Measurements from ENCODE around the gene PLA2R1.

PLA2R1 gene

DNA sequence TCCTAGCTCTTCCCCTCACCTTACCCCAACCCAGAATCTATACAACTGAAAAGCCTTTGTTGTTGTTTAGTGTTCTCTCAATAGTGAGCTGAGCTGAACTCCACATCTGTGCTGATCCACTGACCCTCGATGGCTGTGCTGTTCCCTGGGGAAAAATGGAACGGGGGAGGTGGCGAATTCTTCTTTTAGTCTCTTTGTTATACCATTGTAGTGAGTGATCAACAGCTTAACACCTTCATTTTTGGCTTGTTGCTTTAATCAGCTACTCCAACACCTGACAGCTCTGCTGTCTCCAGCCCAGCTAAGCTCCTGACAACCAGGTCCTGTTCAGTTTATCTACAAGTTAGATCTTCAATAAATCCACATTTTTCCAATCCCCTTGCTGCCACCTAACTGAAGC, 25.7 kb downstream of the PLA2R1 start:
- H3K27me3 ChIP-seq (replicated peaks): no peaks in the 10 kb centered on the region
- in situ Hi-C loops (cut with HindIII; ENCODE audit: low pct_ligation_motif_present, low sequenced_read_pairs): no loop called here
- no peak for DNase-seq
- no peak overlapping the region for H3K27ac ChIP-seq
- TF ChIP-seq, protein P1, sequence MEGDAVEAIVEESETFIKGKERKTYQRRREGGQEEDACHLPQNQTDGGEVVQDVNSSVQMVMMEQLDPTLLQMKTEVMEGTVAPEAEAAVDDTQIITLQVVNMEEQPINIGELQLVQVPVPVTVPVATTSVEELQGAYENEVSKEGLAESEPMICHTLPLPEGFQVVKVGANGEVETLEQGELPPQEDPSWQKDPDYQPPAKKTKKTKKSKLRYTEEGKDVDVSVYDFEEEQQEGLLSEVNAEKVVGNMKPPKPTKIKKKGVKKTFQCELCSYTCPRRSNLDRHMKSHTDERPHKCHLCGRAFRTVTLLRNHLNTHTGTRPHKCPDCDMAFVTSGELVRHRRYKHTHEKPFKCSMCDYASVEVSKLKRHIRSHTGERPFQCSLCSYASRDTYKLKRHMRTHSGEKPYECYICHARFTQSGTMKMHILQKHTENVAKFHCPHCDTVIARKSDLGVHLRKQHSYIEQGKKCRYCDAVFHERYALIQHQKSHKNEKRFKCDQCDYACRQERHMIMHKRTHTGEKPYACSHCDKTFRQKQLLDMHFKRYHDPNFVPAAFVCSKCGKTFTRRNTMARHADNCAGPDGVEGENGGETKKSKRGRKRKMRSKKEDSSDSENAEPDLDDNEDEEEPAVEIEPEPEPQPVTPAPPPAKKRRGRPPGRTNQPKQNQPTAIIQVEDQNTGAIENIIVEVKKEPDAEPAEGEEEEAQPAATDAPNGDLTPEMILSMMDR (IDR thresholded peaks at IDR 0.05; ENCODE audit: low read depth, low read length, missing control alignments): no peak
- H3K36me3 ChIP-seq (replicated peaks): peaks cover 2% of the 10 kb centered on the region
- H3K4me3 ChIP-seq (ENCODE audit: low read depth, low read length): no peak overlapping the region

DNA sequence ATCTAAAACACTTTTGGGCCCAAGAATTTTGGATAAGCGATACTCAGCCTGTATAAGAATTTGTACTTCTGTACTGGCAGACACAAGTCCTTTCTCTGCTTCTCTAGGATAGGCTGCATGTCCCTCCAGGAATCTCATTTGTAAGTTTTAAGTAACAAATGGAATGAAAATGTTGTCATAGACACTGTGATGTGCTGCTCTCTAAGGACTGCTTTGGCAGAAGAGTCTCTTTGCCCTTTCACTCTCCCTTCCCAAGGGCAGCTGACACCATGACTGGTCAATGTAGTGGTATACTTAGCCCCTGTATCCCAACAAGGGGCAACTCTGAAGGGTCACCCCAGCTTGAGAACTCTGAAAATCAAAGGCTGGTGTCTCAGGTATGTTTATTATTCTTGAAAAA, 27.3 kb downstream of the PLA2R1 start:
- H3K27ac ChIP-seq: no peak overlapping the region
- no peak overlapping the region for H3K4me3 ChIP-seq (ENCODE audit: low read depth, low read length)
- peaks cover 2% of the 10 kb centered on the region for H3K36me3 ChIP-seq (replicated peaks)
- in situ Hi-C loops (cut with HindIII; ENCODE audit: low pct_ligation_motif_present, low sequenced_read_pairs): no loop called here
- H3K27me3 ChIP-seq (replicated peaks): no peaks in the 10 kb centered on the region
- TF ChIP-seq, protein P1 (IDR thresholded peaks at IDR 0.05; ENCODE audit: low read depth, low read length, missing control alignments): no peak
- DNase-seq: no peak

DNA sequence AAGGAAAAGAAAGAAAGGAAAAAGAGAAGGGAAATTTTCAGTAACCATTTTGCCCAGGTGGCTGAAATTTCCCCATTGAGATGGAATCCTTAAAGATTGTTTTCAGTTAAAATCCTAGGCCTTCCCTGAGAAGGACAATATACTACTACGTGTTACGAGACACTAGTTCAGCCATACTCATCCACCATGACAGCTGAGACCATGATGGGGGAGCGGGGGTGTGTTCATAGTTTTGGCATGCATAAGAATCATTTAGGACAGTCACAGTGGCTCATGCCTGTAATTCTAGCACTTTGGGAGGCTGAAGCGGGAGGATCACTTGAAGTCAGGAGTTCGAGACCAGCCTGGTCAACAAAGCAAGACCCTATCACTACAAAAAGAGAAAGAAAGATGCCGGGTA, 28.0 kb downstream of the PLA2R1 start:
- TF ChIP-seq, protein P1 (IDR thresholded peaks at IDR 0.05; ENCODE audit: low read depth, low read length, missing control alignments): no peak
- H3K27me3 ChIP-seq (replicated peaks): no peaks in the 10 kb centered on the region
- in situ Hi-C loops (cut with HindIII; ENCODE audit: low pct_ligation_motif_present, low sequenced_read_pairs): no loop called here
- peak; percentile 33 for DNase-seq
- peaks cover 2% of the 10 kb centered on the region for H3K36me3 ChIP-seq (replicated peaks)
- H3K4me3 ChIP-seq (ENCODE audit: low read depth, low read length): no peak overlapping the region
- peak overlapping the region; percentile 75 for H3K27ac ChIP-seq

DNA sequence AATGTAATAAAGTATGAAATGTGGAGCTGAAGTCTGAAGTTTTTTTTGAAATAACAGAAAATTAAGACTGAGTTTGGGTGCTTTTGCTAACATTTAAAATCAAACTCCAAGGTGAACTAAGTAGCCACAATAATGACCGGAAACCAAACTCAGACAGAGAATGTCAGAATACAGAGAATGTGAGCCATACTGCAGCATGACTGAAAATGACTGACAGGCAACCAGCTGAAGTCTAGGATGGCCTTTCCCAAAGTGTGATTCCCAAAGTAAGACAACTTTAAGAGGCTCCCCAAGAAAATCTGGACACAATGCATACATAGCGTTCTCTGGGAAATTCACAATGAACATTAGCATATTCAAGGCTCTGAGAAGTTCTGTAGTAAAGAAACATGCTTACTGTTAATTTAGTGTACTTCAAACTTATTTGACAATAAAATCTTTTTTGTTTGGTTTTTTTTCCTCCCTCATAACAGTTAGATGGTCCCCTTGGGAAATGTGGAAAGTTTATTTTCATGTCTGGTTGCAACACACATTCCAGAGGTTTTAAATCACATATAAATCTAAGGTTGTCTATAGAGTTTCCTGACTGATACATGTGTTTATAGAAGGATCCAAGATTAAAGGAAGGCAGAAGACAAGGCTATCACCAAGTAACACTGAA, 28.6 kb downstream of the PLA2R1 start:
- DNase-seq: peak; percentile 42
- in situ Hi-C loops (cut with HindIII; ENCODE audit: low pct_ligation_motif_present, low sequenced_read_pairs): no loop called here

DNA sequence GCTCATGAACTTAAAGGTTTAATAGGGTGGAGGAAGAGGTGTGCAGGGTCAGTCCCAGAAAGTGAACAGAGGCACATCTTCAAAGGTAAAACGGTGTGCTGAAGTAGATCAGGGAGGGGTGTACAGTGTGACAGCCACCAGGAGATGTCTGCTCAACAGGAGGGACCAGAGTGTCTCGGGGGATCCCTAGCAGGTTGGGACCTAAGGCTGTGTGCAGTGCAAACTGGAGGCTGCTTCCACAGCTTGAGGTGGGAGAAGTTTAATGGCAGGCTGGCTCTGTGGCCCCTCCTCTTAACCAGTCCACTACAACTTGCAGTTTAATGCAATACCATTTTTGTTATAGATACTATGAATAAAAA, 33.2 kb downstream of the PLA2R1 start:
- no peak for DNase-seq
- TF ChIP-seq, protein P1 (IDR thresholded peaks at IDR 0.05; ENCODE audit: low read depth, low read length, missing control alignments): no peak
- Histone ChIP-seq H3K27ac (no peak overlapping the region), H3K4me3 (ENCODE audit: low read depth, low read length) (no peak overlapping the region), H3K27me3 (replicated peaks) (no peaks in the 10 kb centered on the region), H3K36me3 (replicated peaks) (peaks cover 2% of the 10 kb centered on the region)
- in situ Hi-C loops (cut with HindIII; ENCODE audit: low pct_ligation_motif_present, low sequenced_read_pairs): no loop called here

More for the DNA sequence above, 28.6 kb downstream of the PLA2R1 start:
- Histone ChIP-seq H3K36me3 (replicated peaks) (peaks cover 2% of the 10 kb centered on the region), H3K4me3 (ENCODE audit: low read depth, low read length) (no peak overlapping the region), H3K27me3 (replicated peaks) (no peaks in the 10 kb centered on the region), H3K27ac (peak overlapping the region; percentile 75)
- TF ChIP-seq, protein P1 (IDR thresholded peaks at IDR 0.05; ENCODE audit: low read depth, low read length, missing control alignments): no peak

Data from brain microvascular endothelial cell (primary cell).